Stimulated activated CD4-positive, alpha-beta T cell treated with anti-CD3 and anti-CD28 coated beads, TNF-alpha, amount 100 ng/mL, for 1 hour (primary cell): Measurements from ENCODE around the gene FHL5.
"Not testable (repeated sequence)": the region's sequence is repeated elsewhere in the genome, so short reads cannot be mapped to it uniquely, and the experiment has no call there.

Experiments
- DNase-seq, 3 donors: peaks; one replicate each; pipeline ENCODE4 v3.0.0-alpha.2; 2020; ENCODE audit warnings: low read depth in 3 of 3, low spot score in 1 of 3

FHL5 gene

GRCh38 chr6:96610019-96610418, 47.1 kb downstream of the FHL5 start:
- no peak for DNase-seq

DNA sequence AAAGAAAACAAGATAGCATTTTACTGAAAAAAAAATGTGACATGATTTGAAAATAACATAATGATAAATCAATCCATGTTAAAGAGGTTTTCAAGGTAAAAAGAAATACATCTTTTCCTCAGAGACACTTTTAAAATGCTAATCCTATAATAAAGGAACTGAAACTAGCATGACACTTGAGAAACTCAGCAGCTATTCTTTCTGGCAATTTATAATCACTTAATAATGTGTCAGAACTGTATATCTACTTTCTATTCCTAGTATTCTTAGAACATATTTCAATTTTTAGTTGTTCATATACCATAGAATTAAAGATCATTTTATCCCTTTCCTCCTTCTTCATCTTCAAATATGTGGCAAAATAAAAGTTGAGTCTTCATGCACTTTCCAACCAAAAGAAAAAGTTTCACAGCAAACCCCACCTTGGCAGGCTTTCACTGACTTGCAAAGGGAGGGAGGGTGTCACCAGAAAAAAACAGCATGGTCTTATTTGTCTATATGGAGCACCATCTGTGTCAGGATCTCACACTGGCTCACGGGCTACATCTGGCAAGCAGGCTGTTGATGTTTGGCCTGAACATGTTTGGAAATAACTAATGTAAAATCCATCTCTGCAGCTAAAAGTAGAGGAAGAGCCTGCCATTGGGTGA, 48.5 kb downstream of the FHL5 start:
- DNase-seq: no peak

DNA sequence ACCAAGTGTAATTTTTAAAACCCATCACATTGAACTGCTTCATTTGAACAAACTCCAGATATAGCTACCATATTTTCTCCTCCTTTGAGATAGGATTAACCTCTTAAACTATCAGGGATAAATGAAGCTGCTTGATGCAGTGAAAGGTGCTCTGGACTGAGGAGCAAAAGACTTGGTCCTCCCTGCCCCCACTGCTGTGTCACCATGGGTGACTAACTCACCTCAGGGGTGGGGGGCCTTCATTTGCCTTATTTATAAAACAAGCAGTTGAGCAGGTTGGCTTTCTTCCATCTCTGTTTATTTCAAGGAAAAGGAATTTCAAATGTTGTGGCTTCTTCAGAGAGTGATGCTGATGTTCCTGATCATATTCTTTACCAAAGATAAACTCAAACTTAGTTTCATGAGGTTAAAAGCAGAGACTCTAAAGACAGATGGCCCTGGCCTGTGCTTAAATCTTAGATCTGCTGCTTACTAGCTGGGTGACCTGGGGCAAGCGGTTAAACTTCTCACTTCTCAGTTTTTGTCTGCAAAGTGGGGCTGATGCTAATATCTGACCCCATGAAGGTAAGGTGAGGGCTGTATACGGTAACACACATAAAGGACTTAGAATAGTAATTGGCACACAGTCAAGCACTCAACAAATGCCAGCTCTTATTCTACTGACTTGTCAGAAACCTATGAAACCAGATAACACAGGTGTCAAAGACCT, 50.5 kb downstream of the FHL5 start:
- DNase-seq: no peak

DNA sequence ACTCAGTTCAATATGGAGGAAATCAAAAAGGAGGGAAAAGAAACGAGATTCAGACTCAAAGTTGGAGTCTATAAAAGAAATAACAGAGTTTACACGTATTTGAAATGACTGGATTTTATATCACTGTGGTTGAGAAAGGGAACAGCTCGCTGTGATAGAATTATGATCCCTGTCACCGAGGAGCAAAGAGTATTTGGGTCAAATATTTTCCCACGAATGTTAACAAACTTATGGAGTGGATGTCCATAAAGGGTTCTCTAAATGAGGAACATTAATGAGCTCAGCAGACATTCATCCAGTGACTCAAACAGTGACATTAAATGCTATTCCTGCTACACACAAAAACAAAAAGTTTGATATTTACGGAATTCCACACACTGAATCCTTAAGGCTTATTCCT, 57.9 kb downstream of the FHL5 start:
- DNase-seq: no peak

- no peak for DNase-seq
These were observed 59.1 kb downstream of the FHL5 start for GRCh38 chr6:96621983-96622382.

DNA sequence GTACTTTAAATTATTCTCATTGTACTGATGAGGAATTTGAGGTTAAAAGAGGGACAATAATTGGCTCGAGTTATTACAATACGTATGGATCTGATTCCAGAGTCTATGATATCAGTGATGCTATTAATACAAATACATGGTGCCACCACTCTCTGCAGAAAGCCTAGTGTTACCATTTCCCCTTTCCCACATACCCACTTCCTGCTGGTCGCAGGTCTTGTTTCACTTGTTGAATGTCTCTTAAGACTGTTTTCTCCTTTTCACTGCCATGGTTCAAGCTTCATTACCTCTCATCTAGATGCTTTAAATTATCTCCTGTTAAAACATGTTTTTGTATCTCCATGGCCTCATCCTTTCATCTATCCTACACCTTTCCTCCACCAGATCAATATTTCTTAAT, 62.0 kb downstream of the FHL5 start:
- DNase-seq: no peak

DNA sequence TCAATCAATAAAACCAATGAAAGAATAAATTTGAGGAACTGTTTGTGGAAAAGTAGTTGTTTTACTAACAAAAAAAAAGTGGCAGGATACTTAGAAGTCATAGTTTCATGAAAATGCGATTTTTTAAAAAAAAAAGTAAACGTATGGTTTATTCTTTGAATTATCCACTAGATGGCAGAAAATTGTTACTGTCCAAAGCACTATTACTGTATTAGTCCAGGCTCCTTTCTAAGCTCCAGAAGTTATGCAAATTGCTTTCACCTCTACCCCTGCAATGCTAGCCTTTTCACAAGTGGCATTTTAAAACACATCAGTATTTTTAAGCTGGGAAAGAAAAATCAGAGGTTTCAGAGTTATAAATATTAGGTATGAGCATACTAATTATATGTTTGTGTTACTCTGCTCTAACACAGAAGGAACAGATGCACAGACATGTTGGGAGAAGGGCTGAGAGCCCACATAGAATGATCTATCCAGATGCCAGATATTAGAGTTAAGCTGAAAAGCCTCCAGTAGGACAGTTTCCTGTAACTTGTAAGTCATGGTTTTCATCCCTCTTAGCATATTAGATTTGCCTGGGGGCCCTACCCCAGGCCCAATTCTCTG, 63.9 kb downstream of the FHL5 start:
- no peak for DNase-seq

GRCh38 chr6:96631248-96631647, 68.3 kb downstream of the FHL5 start:
- no peak for DNase-seq

GRCh38 chr6:96637979-96638378, 75.1 kb downstream of the FHL5 start:
- not testable (repeated sequence) for DNase-seq

DNA sequence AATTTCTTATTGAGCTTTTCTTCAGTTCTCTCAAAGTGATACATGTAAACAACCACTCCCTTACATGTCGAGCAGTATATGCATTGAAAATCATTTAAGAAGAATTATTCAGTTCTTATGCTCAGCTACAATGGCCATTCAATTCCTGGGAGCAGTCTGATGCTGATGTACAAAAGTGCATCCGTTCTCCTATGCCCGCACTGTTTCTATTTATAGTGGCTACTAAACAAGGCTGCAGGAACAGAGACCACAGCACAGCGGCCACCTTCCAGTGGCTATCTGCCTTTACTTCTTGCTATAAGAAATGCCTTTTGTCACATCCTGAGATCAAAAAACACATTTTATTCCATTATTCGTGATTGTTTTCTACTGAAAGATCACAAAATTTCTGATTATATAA, 82.2 kb downstream of the FHL5 start:
- no peak for DNase-seq

- DNase-seq: no peak
These were observed 87.0 kb downstream of the FHL5 start for GRCh38 chr6:96649926-96650325.

- no peak for DNase-seq
These were observed 88.9 kb downstream of the FHL5 start for GRCh38 chr6:96651816-96652215.

GRCh38 chr6:96652552-96652951, 89.6 kb downstream of the FHL5 start:
- DNase-seq: no peak

GRCh38 chr6:96653181-96653580, 90.3 kb downstream of the FHL5 start:
- no peak for DNase-seq

GRCh38 chr6:96656567-96656966, 93.6 kb downstream of the FHL5 start:
- DNase-seq: no peak

GRCh38 chr6:96657344-96657743, 94.4 kb downstream of the FHL5 start:
- no peak for DNase-seq

DNA sequence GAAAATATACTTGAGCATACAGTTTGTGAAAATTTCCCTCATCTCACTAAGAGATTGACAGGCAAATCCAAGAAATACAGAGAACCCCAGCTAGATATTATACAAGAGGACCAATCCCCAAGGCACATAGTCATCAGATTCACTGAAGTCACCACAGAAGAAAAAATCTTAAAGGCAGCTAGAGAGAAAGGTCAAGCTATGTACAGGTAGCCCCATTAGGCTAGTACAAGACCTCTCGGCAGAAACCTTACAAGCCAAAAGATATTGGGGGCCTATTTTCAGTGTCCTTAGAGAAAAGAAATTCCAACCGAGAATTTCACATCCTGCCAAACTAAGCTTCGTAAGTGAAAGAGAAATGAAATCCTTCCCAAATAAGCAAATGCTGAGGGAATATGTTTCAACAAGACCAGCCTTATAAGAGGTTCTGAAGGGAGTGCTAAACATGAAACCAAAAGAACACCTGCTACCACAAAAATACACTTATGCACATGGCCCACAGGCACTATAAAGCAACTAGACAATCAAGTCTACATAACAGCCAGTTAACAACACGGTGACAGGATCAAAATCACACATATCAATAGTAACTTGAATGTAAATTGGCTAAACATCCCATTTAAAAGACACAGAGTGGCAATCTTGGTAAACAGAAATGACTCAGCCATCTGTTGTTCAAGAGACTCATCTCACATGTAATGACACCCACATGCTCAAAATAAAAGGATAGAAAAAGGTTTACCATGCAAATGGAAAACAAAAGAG, 96.3 kb downstream of the FHL5 start:
- DNase-seq: no peak
